ENCODE measurements around the gene DQX1. TPM values are rescaled to one million over a fixed set of nuclear protein-coding genes. Genes with fewer than 3 reads are reported as not detected.
A peak's percentile ranks its signal among the peaks of the same experiment; 100 is the strongest.

The DQX1 gene
- total and polyA plus RNA-seq, 9 of the 15 experiments (the other 6 are each of a cell fraction or from before 2014, with no cell fraction given) = 0.04 to 0.38 (median 0.18) TPM; not detected in 1

DNA sequence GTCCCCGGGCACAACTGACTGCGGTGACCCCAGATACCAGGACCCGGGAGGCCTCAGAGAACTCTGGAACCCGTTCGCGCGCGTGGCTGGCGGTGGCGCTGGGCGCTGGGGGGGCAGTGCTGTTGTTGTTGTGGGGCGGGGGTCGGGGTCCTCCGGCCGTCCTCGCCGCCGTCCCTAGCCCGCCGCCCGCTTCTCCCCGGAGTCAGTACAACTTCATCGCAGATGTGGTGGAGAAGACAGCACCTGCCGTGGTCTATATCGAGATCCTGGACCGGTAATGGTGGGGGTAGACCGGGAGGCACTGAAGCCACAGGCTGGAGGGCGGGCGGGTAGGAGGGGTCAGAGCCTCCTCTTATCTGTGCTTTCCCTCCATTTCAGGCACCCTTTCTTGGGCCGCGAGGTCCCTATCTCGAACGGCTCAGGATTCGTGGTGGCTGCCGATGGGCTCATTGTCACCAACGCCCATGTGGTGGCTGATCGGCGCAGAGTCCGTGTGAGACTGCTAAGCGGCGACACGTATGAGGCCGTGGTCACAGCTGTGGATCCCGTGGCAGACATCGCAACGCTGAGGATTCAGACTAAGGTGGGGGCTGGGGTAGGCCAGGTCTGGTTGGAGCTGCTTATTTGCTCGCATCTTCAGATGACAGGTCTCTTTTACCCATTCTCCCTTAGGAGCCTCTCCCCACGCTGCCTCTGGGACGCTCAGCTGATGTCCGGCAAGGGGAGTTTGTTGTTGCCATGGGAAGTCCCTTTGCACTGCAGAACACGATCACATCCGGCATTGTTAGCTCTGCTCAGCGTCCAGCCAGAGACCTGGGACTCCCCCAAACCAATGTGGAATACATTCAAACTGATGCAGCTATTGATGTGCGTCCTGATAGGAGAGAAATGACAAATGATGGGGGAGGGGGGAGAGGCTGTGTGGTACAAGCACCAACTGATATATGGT lies 4.5 kb upstream of the DQX1 start (continued):
- TF ChIP-seq POLR2H (tag; IDR thresholded peaks at IDR 0.05; ENCODE audit: low read depth) (no peak; the same call in 1 of the 2 replicates), ZNF75A (CRISPR knock-in tag; IDR thresholded peaks at IDR 0.05) (no peak), EP400 (IDR thresholded peaks at IDR 0.05) (peak; percentile 91), KAT2B (IDR thresholded peaks at IDR 0.05; ENCODE audit: low read depth, low read length) (no peak), ZBTB7A (IDR thresholded peaks at IDR 0.05; ENCODE audit: borderline replicate concordance, control insufficient read depth, low read depth, low read length) (0 out of 2 replicates have a peak, but pooled peaks have one; percentile 9), BHLHE40 (IDR thresholded peaks at IDR 0.05; ENCODE audit: low read length) (peak; percentile 66), XRCC3 (IDR thresholded peaks at IDR 0.05) (no peak), PRPF4 (IDR thresholded peaks at IDR 0.05; ENCODE audit: insufficient read depth, low read depth, low read length, poor library complexity, severe bottlenecking) (no peak), NELFE (IDR thresholded peaks at IDR 0.05; ENCODE audit: insufficient read depth, insufficient read length) (no peak), E2F8 (IDR thresholded peaks at IDR 0.05; ENCODE audit: low read depth, partially characterized antibody) (peak; percentile 45), PTRF (tag; IDR thresholded peaks at IDR 0.05) (no peak), ELF4 (CRISPR knock-in tag; IDR thresholded peaks at IDR 0.05) (no peak), SIX5 (IDR thresholded peaks at IDR 0.05; ENCODE audit: borderline replicate concordance in 1 of 2, insufficient read depth in 1 of 2, low read depth in 1 of 2, low read length in 2 of 2) (no peak)
- TF ChIP-seq, protein P1, sequence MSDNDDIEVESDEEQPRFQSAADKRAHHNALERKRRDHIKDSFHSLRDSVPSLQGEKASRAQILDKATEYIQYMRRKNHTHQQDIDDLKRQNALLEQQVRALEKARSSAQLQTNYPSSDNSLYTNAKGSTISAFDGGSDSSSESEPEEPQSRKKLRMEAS (CRISPR knock-in tag; IDR thresholded peaks at IDR 0.05) = peak; percentile 92
- TF ChIP-seq, protein P2, sequence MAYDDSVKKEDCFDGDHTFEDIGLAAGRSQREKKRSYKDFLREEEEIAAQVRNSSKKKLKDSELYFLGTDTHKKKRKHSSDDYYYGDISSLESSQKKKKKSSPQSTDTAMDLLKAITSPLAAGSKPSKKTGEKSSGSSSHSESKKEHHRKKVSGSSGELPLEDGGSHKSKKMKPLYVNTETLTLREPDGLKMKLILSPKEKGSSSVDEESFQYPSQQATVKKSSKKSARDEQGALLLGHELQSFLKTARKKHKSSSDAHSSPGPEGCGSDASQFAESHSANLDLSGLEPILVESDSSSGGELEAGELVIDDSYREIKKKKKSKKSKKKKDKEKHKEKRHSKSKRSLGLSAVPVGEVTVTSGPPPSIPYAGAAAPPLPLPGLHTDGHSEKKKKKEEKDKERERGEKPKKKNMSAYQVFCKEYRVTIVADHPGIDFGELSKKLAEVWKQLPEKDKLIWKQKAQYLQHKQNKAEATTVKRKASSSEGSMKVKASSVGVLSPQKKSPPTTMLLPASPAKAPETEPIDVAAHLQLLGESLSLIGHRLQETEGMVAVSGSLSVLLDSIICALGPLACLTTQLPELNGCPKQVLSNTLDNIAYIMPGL (CRISPR knock-in tag; IDR thresholded peaks at IDR 0.05) = no peak
- TF ChIP-seq, protein P3, sequence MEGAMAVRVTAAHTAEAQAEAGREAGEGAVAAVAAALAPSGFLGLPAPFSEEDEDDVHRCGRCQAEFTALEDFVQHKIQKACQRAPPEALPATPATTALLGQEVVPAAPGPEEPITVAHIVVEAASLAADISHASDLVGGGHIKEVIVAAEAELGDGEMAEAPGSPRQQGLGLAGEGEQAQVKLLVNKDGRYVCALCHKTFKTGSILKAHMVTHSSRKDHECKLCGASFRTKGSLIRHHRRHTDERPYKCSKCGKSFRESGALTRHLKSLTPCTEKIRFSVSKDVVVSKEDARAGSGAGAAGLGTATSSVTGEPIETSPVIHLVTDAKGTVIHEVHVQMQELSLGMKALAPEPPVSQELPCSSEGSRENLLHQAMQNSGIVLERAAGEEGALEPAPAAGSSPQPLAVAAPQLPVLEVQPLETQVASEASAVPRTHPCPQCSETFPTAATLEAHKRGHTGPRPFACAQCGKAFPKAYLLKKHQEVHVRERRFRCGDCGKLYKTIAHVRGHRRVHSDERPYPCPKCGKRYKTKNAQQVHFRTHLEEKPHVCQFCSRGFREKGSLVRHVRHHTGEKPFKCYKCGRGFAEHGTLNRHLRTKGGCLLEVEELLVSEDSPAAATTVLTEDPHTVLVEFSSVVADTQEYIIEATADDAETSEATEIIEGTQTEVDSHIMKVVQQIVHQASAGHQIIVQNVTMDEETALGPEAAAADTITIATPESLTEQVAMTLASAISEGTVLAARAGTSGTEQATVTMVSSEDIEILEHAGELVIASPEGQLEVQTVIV (CRISPR knock-in tag; IDR thresholded peaks at IDR 0.05; ENCODE audit: borderline replicate concordance) = no peak
- TF ChIP-seq, protein P4, sequence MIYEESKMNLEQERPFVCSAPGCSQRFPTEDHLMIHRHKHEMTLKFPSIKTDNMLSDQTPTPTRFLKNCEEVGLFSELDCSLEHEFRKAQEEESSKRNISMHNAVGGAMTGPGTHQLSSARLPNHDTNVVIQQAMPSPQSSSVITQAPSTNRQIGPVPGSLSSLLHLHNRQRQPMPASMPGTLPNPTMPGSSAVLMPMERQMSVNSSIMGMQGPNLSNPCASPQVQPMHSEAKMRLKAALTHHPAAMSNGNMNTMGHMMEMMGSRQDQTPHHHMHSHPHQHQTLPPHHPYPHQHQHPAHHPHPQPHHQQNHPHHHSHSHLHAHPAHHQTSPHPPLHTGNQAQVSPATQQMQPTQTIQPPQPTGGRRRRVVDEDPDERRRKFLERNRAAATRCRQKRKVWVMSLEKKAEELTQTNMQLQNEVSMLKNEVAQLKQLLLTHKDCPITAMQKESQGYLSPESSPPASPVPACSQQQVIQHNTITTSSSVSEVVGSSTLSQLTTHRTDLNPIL (CRISPR knock-in tag; IDR thresholded peaks at IDR 0.05) = no peak

Measured in K562 (cell line).